ENCODE measurements around the gene TP73. TPM values are rescaled to one million over a fixed set of nuclear protein-coding genes. Genes with fewer than 3 reads are reported as not detected.

TP73 gene
- total and polyA plus RNA-seq, 8 donors = 1.6 to 2.7 (median 2.0) TPM

- TF ChIP-seq, protein P1, sequence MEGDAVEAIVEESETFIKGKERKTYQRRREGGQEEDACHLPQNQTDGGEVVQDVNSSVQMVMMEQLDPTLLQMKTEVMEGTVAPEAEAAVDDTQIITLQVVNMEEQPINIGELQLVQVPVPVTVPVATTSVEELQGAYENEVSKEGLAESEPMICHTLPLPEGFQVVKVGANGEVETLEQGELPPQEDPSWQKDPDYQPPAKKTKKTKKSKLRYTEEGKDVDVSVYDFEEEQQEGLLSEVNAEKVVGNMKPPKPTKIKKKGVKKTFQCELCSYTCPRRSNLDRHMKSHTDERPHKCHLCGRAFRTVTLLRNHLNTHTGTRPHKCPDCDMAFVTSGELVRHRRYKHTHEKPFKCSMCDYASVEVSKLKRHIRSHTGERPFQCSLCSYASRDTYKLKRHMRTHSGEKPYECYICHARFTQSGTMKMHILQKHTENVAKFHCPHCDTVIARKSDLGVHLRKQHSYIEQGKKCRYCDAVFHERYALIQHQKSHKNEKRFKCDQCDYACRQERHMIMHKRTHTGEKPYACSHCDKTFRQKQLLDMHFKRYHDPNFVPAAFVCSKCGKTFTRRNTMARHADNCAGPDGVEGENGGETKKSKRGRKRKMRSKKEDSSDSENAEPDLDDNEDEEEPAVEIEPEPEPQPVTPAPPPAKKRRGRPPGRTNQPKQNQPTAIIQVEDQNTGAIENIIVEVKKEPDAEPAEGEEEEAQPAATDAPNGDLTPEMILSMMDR (IDR thresholded peaks at IDR 0.05) = no peak
- Histone ChIP-seq H3K4me3 (no peak overlapping the region), H3K27ac (no peak overlapping the region), H3K9me3 (no peaks in the 10 kb centered on the region), H3K4me1 (peaks cover 0 to 9% of the 10 kb centered on the region in 2 donors), H3K27me3 (peaks cover 0 to 64% of the 10 kb centered on the region in 2 donors), H3K36me3 (no peaks in the 10 kb centered on the region)
- intact Hi-C loops (cut with DNase I) = no loop called here
- DNase-seq (no peak), ATAC-seq (no peak)
Observed at GRCh38 chr1:3699596-3699995, 47.3 kb downstream of the TP73 start.

DNA sequence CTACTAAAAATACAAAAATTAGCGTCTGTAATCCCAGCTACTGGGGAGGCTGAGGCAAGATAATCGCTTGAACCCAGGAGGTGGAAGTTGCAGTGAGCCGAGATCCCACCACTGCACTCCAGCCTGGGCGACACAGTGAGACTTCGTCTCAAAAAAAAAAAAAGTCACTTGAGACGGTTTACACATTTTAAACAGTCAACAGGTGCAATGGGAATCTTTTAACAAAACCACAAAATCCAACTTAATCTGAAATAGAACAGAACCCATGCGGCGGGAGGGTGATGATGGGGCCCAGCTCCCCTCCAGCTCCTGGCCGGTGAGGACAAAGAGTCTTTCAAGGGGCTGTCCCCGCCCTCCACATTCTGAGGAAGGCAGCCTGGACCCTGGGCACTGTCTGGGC is 48.3 kb downstream of the TP73 start:
- H3K4me3 ChIP-seq = no peak overlapping the region
- no peaks in the 10 kb centered on the region for H3K9me3 ChIP-seq
- peaks cover 0 to 6% of the 10 kb centered on the region in 2 donors for H3K4me1 ChIP-seq
- H3K27me3 ChIP-seq = peaks cover 0 to 65% of the 10 kb centered on the region in 2 donors
- no peak overlapping the region for H3K27ac ChIP-seq
- TF ChIP-seq, protein P1 (IDR thresholded peaks at IDR 0.05) = no peak
- H3K36me3 ChIP-seq = no peaks in the 10 kb centered on the region
- ATAC-seq = no peak
- DNase-seq = no peak
- intact Hi-C loops (cut with DNase I) = no loop called here

DNA sequence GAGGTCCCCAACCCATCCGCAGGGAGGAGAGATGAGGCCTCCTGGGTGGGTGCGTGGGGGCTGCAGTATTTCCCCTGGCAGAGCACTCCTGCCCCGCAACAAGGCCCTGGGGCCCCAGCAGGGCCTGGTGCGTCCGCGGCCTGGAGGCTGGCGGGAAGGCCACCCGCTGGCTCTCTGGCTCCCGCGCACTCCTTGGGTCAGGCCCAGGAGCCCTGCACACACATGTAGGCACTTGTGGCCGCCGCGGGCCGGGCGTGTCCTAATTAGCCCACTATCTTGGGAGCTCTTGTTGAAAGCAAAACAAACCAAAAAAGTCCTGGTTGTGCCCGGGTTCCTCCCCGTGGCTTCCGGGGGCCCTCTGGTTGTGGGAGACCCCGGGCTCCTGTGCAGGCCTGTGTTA is 50.2 kb downstream of the TP73 start:
- Histone ChIP-seq H3K4me3 (no peak overlapping the region), H3K27ac (no peak overlapping the region), H3K9me3 (no peaks in the 10 kb centered on the region), H3K4me1 (no peaks in the 10 kb centered on the region), H3K36me3 (no peaks in the 10 kb centered on the region), H3K27me3 (peaks cover 0 to 62% of the 10 kb centered on the region in 2 donors)
- TF ChIP-seq, protein P1 (IDR thresholded peaks at IDR 0.05) = no peak
- ATAC-seq (no peak), DNase-seq (no peak)
- intact Hi-C loops (cut with DNase I) = no loop called here

DNA sequence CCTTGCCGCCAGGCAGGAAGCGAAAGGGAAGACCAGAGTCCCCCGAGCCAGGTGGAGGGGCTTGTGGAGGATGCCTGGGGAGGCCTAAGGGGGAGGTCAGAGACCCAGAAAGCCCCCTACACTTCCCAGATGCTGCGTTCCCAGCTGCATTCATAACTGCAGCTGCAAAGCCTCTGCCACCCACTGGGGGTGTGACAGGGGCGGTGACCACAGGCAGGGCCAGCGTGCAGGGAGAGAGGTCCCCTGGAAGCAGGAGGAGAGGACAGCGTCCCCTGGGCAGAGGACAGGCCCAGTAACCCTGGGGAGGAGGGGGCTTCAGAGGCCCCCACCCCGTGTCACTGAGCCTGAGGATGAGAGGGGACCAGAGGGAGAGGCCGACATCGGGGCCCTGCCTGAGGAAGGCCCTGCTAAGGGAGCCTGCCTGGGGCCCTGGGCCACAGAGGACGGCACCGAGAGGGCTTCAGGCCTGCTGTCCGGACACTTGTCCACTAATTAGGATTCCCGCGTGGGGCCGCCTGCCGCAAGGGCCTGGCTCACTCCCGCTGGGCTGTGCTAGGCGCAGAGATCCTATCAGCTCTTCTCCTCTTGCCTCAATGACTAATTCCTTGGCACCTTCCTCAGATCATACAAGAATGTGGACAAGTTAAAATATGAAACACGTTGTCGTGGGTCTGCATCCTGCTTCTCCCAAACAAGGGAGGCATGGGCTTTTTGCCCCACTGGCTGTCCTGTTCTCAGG is 50.8 kb downstream of the TP73 start:
- no peak overlapping the region for H3K4me3 ChIP-seq
- H3K27ac ChIP-seq = no peak overlapping the region
- ATAC-seq = peak; percentile 8
- H3K4me1 ChIP-seq = no peaks in the 10 kb centered on the region
- H3K36me3 ChIP-seq = no peaks in the 10 kb centered on the region
- no peak for DNase-seq
- no peaks in the 10 kb centered on the region for H3K9me3 ChIP-seq
- peaks cover 0 to 62% of the 10 kb centered on the region in 2 donors for H3K27me3 ChIP-seq
- intact Hi-C loops (cut with DNase I) = no loop called here
- TF ChIP-seq, protein P1 (IDR thresholded peaks at IDR 0.05) = no peak

GRCh38 chr1:3703786-3704371 is 51.6 kb downstream of the TP73 start:
- no peaks in the 10 kb centered on the region for H3K36me3 ChIP-seq

More at GRCh38 chr1:3703786-3704371, 51.6 kb downstream of the TP73 start:
- Histone ChIP-seq H3K27me3 (peaks cover 0 to 62% of the 10 kb centered on the region in 2 donors), H3K4me1 (no peaks in the 10 kb centered on the region), H3K27ac (no peak overlapping the region), H3K4me3 (no peak overlapping the region), H3K9me3 (no peaks in the 10 kb centered on the region)
- ATAC-seq = no peak
- TF ChIP-seq, protein P1 (IDR thresholded peaks at IDR 0.05) = no peak
- intact Hi-C loops (cut with DNase I) = no loop called here
- DNase-seq = no peak
